NCI-H526 (cell line): Measurements from ENCODE around the gene MAP2K7.
"Not testable (repeated sequence)": the region's sequence is repeated elsewhere in the genome, so short reads cannot be mapped to it uniquely, and the experiment has no call there.

ENCODE experiments used
- DNase-seq, 2 experiments: peaks; one replicate each; lab custom pipeline; 2025; lab: John Stamatoyannopoulos, UW

MAP2K7 gene

DNA sequence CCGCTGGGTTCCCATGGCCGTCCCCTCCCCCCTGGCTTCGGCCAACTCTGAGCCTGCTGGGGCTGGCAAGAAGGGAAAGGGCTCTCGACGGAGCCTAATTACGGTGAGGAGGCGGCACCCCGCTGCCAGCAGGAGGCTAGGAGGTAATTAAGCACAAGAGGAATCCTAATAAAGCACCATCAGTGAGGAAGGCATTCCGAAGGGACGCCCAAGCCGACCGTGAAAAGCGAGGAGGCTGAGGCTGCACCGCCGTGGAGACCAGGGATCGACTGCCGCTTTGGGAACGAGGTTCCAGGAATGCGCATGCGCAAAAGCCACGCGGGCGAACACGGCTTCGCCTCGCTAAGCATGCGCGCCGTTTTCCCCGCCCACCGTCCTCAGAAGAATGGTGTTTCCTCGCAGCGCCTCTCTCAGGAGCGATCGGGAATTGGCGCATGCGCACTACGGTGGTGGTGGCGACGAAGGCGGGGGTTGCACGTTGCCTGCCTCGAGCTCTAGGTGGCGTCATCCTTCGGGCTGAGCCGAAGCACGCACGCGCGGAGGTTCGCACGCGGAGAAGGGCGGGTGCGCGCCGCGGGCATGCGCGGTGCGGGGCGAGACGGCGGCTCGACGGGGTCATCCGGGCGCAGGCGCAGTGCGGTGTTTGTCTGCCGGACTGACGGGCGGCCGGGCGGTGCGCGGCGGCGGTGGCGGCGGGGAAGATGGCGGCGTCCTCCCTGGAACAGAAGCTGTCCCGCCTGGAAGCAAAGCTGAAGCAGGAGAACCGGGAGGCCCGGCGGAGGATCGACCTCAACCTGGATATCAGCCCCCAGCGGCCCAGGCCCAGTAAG is at the start of gene MAP2K7:
TSS of gene MAP2K7 (plus strand) at position 634 of the 830 bp plus-strand sequence. CDS start at position 702, 68 bp downstream.
- peak; percentile 92 to 98 for DNase-seq

DNA sequence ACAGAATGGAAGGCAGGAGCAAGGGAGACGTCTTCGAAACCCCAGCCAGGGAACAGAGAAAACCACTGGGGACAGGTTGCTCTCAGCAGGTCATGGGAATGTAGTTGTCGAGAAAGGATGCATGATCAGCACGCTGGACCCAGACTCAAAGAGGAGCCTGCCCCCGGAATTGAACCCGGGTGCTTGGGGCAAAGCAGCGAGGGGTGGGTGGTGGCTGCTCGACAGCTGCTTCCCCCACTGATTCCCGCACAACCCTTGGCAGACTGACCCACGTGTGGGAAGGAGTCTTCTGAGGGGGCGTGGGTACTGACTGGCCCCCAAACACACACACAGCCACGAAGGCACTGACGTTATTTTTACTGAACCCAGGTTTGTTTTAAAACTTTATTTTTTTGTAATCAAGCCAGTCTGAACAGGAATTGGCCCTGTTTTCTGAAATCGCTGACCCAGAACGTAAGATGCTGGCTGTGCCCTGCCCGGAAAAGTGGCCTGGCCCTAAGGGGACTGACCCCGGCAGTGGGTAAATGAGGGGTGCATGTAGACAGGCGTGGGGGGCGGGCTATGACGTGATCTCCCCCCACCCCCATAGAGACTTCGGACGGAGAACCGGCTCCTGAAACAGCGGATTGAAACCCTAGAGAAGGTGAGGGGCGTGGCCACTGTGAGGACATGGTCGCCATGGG is 48.1 kb upstream of the MAP2K7 start:
- DNase-seq: no peak

DNA sequence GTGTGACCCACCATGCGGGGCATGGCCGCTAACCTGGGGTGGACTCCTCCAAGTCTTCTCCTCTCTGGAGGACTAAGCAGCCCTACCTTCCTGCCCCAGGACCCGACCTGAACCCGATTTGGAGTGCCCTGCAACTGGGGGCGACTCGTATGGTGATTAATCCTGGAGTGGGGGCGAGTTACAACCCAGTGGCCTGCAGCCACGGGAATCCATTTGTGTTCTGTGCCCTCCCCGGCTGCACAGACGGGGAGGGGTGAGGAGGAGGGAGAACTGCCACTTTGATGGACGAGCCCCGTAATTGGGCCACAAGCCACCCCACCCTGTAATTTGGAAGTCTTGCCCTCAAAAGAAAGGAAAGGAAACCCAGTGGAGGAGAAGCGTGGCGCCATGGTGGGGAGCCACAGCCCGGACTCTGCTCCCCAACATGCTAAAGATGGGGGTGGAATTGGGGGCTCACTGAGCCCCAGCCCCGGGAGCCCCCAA is 47.5 kb upstream of the MAP2K7 start:
- no peak for DNase-seq

DNA sequence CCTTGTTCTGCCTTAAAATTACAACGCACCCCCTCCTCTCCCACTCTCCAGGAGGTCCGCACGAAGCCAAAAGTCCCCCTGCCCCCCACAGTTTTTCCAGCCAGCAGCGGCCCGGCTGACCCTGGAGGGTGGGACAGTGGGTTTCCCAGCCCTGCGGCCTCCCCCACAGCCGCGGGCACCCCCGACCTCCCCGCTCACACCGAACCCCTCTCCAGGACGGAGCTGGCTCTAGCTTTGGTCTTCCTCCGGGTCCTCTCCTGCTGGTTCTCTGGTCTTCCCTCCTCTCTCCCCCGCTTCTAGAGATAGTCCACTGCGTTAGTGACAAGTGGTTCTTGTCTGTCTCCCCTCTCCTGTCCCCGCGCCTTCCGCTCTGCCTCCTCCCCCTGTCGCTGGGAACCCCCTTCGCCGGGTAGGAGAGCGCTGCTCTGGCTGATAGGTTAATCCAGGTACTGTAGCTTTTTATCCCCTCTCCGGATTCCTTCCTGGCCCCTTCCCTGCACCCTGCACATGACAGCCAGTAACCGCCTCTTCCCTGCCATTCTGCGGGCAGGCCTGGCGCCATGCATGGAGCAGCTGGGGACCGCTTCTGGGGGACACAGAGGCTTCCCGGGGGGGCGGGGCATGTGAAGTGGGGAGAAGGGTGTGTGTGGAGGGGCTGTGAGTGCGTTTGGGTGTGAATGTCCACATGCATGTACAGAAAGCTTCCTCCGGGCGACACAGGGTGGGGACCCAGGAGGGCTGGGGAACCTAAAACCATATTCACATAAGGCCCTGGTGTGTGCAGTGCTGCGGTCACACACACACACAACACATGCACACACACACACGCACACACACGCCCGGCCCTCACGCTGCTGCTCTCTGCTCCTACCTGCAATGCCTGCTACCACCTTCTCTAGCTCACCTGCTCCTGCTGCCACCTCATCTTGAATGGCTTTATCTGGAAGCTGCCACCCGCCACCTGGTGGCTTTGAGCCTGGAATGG is 46.7 kb upstream of the MAP2K7 start:
- DNase-seq: no peak

DNA sequence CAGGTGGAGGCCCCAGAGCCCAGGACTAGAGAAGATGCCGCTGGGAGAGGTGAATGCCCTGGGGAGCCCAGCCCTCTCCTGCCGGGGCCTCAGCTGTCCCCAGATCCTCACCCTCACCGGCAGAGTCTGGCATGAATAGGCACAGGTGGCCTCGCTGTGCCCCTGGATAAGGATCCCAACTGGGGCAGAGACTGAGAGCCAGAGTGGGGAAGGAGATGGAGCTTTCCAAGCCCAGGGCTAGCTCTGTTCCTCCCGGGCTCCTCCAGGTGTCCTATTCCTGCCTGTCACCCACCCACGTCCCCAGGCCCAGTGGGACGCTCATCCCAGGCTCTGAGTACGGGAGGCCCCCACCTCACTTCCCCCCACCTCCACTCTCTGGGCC is 46.0 kb upstream of the MAP2K7 start:
- DNase-seq: peak in 1 of 2 experiments; percentile 38

DNA sequence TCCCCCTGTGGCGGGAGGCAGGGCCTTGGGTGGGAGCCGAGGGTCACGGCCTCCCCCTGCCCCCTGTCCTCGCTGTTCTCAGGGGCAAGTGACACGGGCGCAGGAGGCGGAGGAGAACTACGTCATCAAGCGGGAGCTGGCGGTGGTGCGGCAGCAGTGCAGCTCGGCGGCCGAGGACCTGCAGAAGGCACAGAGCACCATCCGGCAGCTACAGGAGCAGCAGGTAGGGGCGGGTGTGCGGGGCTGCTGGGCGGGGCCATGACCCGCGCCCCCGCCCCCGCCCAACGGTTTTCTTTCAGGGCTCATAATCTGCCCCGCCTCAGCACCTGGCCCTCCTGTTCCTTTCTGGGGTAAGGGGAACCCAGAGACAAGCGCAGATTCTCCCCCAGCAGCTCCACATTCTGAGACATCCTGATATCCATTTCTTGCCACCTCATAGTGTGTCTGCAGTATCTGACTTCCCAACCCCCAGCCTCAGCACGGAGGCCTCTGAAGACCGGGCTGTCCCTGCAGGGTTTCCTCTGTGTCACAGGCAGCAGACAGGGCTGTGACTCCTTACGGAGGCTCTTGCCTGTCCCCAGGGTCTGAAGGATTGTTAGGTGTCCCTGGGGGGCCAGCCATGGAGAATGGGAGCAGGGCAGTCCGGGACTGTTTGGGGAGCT is 45.4 kb upstream of the MAP2K7 start:
- DNase-seq: peak in 1 of 2 experiments; percentile 73

DNA sequence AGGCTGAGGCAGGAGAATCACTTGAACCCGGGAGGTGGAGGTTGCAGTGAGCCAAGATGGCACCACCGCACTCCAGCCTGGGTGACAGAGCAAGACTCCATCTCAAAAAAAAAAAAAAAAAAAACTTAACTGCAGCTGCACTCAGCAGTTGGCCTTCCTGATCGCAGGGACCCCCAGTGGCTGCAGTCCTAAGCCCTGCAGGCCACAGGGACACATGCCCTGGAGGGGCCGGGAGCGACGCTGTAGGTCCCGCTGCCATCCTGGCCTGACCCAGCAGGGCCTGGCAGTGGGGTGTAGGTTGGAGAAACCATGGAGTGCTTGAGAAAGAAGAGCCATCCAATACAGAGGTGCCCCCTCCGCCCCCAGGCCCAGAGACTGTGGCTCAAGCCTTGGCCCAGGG is 44.6 kb upstream of the MAP2K7 start:
- DNase-seq: not testable (repeated sequence)

DNA sequence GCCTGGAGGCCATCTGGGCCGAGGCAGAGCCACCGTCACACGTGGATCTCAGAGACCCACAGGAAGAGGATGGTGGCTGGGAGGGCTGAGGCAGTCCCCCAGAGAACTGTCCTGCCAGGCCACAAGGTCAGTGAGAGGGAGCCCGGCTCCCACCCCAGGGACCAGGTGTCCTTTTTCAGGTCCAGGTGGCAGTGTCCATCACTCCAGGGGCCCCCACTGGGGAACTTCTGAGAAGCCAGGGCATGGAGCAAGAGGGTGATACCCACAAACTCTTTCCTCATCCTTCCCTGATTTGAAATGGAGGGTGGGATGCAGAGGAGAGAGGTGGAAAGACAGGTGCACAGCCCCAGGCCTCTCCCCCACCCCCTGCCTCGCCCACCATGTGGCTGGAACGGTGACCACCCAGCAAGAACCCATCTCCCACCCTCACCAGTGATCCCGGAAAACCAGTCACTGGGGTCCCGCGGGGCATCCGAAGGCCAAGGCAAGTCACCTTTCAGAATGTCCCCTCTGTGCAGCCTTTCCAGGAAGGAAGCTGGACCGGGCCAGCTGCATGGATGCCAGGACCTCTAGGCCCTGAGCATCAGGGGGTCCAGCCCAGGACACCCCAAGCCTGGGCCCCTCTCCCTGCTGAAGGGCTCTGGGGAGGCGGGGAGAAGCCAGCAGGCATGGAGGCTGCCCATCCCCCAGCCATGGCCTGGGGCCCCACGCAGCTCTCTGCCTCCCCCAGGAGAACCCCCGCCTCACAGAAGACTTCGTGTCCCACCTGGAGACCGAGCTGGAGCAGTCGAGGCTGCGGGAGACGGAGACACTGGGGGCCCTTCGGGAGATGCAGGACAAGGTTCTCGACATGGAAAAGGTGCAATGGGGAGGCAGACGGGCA is 43.6 kb upstream of the MAP2K7 start:
- no peak for DNase-seq

DNA sequence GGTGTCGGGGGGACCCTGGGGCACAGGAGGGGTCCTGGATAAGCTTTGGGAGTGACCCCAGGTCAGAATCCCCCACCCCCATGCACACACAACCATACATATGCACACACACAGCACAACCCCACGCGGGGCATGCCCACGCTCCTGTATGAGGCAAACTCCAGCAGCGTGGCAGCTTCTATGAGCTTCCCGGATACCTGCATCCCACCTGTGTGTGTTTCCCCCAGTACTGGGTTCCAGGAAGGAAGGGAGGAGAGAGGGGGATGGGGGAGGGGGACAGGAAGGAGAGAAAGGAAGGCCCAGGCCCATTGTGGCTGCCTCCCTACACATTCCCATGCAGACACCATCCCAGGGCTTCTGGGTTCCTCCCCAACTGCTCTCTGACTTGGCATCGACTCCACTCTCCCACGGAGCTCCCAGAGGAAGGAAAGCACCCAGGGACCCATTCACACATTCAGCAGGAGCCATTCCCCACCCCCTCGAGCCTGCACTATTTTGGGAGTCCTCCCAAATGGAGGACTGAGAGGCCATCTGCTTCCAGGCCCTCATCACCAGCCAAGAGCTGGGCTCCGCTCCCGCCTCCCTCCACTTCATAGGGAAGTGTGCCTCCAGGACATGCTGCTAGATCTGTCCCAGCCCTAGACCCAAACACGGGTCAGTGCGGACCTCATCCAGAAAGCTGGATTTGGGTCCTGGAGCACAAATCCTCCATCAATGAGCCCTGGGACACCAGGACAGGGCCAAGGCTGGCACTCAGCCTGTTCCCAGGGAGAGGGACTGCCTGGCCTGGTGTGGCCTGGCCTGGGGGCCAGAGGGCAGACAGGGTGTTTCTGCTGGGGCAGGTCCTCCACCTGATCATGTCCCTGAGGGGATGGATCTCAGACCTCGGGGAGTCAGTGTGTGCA is 42.7 kb upstream of the MAP2K7 start:
- no peak for DNase-seq

DNA sequence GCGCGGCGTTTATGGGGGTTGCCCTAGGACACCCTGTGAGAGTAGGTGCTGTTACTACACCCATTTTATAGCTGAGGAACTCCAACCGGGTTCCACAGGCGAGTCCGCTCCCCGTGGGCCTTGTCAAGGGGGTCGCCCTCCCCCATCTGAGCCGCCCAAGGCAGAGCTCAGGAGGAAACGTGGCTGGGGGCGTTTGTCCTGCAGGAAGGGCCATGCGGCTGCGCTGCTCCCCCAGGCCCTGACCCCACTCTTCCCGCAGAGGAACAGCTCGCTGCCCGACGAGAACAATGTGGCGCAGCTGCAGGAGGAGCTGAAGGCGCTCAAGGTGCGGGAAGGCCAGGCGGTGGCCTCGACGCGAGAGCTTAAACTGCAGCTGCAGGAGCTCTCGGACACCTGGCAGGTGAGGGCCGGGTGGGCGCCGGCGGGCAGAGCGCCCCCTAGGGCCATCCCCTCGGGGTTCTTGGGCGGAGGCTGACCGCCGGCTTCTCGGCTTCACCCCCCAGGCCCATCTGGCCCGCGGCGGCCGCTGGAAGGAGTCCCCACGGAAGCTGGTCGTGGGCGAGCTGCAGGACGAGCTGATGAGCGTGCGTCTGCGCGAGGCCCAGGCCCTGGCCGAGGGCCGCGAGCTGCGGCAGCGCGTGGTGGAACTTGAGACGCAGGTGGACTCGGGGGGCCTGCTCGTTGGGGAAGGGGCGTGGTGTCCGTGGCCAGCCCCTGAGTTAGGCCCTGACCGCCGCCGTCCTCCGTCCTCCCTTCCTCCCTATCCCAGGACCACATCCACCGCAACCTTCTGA is 41.9 kb upstream of the MAP2K7 start:
- DNase-seq: no peak

DNA sequence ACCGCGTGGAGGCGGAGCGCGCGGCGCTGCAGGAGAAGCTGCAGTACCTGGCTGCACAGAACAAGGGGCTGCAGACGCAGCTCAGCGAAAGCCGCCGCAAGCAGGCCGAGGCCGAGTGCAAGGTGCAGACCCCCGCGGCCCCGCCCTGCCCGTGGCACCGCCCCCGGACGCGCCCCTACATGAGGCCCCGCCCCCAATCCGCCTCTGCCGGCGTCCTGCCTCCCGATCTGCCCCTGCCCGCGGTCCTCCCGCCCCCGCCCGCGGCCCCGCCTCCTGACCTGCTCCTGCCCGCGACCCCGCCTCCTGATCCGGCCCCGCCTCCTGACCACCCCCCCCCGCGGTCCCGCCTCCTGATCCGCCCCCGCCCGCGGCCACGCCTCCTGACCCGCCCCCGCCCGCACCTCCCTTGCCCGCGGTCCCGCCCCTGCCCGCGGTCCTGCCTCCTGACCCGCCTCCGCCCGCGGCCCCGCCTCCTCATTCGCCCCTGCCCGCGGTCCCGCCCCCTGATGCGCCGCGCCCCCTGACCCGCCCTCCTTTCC is 41.2 kb upstream of the MAP2K7 start:
- DNase-seq: peak in 1 of 2 experiments; percentile 83

DNA sequence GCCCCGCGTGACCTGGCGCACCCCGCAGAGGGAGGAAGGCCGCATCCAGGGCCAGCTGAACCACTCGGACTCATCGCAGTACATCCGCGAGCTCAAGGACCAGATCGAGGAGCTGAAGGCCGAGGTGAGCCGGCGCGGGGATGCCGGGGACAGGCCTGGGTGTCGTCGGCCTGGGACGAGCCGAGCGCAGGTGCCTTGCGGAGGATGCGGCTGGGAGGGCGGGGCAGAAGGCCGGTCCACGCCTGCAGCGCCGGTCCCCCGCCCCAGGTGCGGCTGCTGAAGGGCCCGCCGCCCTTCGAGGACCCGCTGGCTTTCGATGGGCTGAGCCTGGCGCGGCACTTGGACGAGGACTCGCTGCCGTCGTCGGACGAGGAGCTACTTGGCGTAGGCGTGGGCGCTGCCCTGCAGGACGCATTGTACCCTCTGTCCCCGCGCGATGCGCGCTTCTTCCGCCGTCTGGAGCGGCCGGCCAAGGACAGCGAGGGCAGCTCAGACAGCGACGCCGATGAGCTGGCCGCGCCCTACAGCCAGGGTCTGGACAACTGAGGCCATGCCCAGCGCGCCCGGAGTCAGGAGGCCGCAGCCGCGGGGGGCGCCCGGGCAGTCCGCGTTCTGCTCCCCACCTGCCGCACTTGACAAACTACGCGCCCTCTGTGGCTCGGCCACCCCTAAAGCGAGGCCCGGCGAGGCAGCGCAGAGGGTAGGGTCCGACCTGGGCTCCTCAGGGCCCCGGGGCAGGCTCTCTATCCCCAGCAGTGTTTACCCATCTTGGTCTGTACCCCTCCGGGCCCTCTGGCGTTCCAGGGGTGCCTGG is 40.3 kb upstream of the MAP2K7 start:
- no peak for DNase-seq

DNA sequence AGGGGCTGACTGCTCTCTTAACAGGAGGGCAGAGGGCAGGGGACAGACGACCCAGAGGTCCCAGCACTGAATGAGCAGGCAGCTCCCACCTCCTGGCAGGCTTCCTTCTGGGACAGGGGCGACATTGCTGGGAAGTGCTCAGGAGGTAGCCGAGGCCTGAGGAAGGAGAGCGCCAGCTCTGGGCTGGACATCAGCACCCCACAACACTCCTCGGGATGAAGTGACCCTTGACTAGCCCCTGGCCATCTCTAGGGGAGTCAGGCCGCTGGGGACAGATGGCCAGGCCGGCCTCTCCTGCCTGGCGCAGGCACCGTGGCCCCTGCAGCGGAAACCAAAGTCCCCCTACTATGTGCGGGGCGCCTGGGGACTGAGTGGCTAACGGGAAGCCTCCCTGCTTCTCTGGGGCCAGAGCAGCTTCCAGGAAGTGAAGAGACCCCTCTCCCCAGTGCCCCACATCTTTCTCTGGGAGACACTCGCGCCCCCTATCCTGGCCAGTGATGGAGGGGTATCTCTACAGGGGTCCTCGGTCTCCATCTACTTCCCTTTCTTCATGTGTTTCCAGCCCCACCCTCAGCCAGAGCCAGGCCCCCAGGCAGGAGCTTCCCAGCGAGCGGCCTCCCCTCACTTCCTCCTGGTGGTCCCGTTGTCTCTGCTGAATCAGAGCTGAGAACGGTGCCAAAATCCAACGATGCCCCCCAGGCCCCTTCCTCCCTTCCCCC is 39.5 kb upstream of the MAP2K7 start:
- DNase-seq: no peak

DNA sequence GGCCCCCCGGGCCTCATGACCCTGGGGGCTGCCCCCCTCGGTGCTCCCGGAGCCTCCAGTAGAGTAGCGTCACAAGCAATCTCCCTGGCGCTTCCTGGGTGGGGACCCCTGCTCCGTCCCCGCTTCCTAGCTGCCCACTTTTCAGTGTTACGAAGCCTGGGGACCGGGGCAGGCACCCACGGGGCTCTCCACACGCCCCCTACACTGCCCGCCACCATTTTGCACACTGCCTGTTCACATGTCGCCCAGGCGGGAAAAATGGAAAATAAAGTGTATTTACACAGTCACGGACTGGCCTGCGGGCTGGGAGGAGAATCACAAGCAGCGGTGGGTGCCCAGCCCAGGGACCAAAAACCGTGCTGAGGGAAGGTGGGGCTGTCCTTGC is 39.0 kb upstream of the MAP2K7 start:
- peak in 1 of 2 experiments; percentile 29 for DNase-seq

DNA sequence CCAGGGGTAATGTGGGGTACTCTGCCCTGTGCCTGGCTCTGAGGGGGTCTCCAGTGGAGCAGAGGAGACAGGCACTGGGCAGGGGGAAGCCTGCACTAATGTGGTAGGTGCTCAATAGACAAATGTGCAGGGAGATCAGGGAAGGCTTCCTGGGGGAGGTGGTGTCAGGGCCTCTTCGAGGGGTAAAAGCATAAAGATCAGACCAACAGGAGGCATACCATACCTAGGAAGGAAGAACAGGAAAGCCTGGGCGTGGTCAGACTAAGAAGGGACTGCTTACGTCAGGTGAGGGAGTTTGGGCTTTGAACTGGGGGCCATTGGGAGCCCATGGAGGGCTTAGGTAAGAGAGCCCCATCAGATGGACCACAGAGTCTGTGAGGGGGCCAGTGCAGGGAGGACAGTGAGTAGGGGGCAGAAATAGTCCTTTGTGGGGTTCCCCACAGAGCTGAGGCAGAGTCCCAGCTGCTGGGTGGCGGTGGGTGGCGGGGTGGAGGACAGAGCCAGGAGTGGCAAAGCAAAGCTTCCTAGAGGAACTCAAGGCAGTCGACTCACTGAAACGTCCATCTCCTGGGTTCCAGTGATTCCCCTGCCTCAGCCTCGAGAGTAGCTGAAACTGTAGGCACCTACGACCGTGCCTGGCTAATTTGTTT is 38.3 kb upstream of the MAP2K7 start:
- DNase-seq: no peak

DNA sequence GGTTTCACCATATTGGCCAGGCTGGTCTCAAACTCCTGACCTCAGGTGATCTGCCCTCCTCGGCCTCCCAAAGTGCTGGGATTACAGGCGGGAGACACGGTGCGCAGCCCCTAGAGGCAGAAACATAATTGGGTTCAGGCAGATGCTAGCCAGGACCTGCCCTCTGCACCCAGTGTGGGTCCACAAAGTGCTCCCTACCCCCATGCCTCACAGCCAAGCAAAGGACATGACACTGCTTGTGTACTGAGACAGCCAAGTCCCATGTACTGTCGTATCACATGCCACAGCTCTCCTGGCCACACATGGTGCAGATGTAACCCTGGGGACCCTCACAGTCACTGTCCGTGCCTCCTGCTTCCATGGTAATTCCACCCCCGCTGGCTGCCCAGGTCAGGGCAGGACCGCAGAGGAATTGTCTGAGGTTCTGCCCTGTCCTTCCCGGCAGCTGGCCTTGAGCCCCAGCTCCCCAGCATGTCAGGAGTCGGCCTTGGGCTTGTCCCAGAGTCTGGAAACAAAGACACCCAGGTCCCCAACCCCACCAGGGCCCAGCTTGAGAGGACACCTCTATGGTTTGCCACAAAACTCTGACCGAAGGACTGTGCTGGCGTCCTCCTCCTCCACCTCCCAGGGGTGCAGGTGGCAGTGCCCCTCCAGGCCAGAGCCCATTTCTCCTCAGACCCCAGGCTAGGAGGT is 37.1 kb upstream of the MAP2K7 start:
- no peak for DNase-seq
